Retinal pigment epithelial cell (primary cell): ENCODE data around the gene PANX2.

ENCODE experiments used
- DNase-seq: peaks from one replicate; pipeline ENCODE4 v3.0.0-alpha.2; 2010; ENCODE audit warnings: low read depth
- H3K4me3 ChIP-seq: 2 replicates; pipeline ENCODE4 v1.5.1; 2011; ENCODE audit warnings: mild to moderate bottlenecking, low read length, control low read depth, moderate library complexity
- CTCF ChIP-seq: conservative IDR thresholded peaks from 2 replicates; pipeline ENCODE4 v1.5.1; 2011; ENCODE audit warnings: low read depth, low read length, control low read depth, inconsistent platforms

PANX2 gene

GRCh38 chr22:50194037-50194805, 23.7 kb downstream of the PANX2 start:
- no peak overlapping the region for H3K4me3 ChIP-seq
- TF ChIP-seq CTCF, result no peak
- DNase-seq, result no peak

GRCh38 chr22:50196256-50196655, 25.7 kb downstream of the PANX2 start:
- TF ChIP-seq CTCF, result no peak
- no peak for DNase-seq
- H3K4me3 ChIP-seq, result no peak overlapping the region

- DNase-seq, result no peak
- no peak for TF ChIP-seq CTCF
- H3K4me3 ChIP-seq, result no peak overlapping the region
These were observed 26.7 kb downstream of the PANX2 start for GRCh38 chr22:50197000-50197800.

- no peak for DNase-seq
- no peak overlapping the region for H3K4me3 ChIP-seq
- TF ChIP-seq CTCF, result no peak
These were observed 27.5 kb downstream of the PANX2 start for GRCh38 chr22:50197856-50198623.

GRCh38 chr22:50198624-50199017, 28.1 kb downstream of the PANX2 start:
- no peak for DNase-seq
- H3K4me3 ChIP-seq, result no peak overlapping the region
- no peak for TF ChIP-seq CTCF

GRCh38 chr22:50199251-50199721, 28.8 kb downstream of the PANX2 start:
- DNase-seq, result no peak
- TF ChIP-seq CTCF, result no peak
- H3K4me3 ChIP-seq, result no peak overlapping the region
